Embryonic facial prominence (tissue), 1 donor: ENCODE results near the gene PRKCSH.
"Not testable (repeated sequence)": the region's sequence is repeated elsewhere in the genome, so short reads cannot be mapped to it uniquely, and the experiment has no call there.

Experiments used
- DNase-seq: peaks from one replicate; pipeline ENCODE4 v3.0.0-alpha.2; 2016; ENCODE audit errors: extremely low spot score

The PRKCSH gene

GRCh38 chr19:11418549-11419506, 16.6 kb upstream of the PRKCSH start, which contains the start of gene RGL3:
Gene RGL3, minus strand, starts transcription at chr19:11419314. Its CDS starts 36 bp downstream, at chr19:11419278.
- DNase-seq = no peak

GRCh38 chr19:11420429-11421370, 14.7 kb upstream of the PRKCSH start:
- no peak for DNase-seq

GRCh38 chr19:11421371-11422098, 13.9 kb upstream of the PRKCSH start:
- DNase-seq = no peak

- no peak for DNase-seq
Observed at GRCh38 chr19:11422163-11423065, 13.0 kb upstream of the PRKCSH start.

- no peak for DNase-seq
Observed at GRCh38 chr19:11423164-11423790, 12.2 kb upstream of the PRKCSH start.

- no peak for DNase-seq
Observed at GRCh38 chr19:11423791-11424181, 11.6 kb upstream of the PRKCSH start.

GRCh38 chr19:11425719-11426457, 9.5 kb upstream of the PRKCSH start:
- DNase-seq = no peak

- DNase-seq = no peak
Observed at GRCh38 chr19:11426656-11427055, 8.8 kb upstream of the PRKCSH start.

- not testable (repeated sequence) for DNase-seq
Observed at GRCh38 chr19:11433526-11433925, 1.9 kb upstream of the PRKCSH start.

- no peak for DNase-seq
Observed at GRCh38 chr19:11434703-11435056, 755 bp upstream of the PRKCSH start.

GRCh38 chr19:11435833-11436313, 438 bp downstream of the PRKCSH start:
- no peak for DNase-seq

GRCh38 chr19:11437955-11438354, 2.5 kb downstream of the PRKCSH start:
- no peak for DNase-seq

- DNase-seq = no peak
Observed at GRCh38 chr19:11444059-11444458, 8.6 kb downstream of the PRKCSH start.

- no peak for DNase-seq
Observed at GRCh38 chr19:11445141-11445540, 9.7 kb downstream of the PRKCSH start.

- DNase-seq = no peak
Observed at GRCh38 chr19:11446271-11446651, 10.8 kb downstream of the PRKCSH start.

GRCh38 chr19:11446652-11447301, 11.3 kb downstream of the PRKCSH start:
- DNase-seq = no peak

GRCh38 chr19:11447347-11448262, 12.2 kb downstream of the PRKCSH start:
- DNase-seq = no peak

- DNase-seq = no peak
Observed at GRCh38 chr19:11448410-11448809, 13.0 kb downstream of the PRKCSH start.
